ENCODE results near the gene UGGT1.

DNA sequence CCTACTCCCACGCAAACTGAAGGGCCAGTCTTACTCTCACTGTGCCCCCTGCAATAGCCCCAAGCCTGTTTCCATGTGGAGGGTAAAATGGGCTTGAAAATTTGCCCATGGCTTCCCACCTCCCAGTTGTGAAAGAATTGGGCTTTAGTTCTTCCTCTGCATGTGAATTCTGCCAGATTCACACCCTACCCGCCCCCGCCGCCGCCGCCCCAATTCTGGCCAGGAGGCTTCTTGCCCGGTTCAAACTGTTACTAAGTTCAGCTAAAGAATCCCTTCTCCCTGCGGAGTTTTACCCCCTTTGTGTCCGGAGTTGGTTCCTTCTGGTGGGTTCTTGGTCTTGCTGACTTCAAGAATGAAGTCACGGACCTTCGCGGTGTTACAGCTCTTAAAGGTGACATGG is 37.7 kb upstream of the UGGT1 start:
- TF ChIP-seq POLR2A (IDR thresholded peaks at IDR 0.05) (no peak), POLR2AphosphoS5 (IDR thresholded peaks at IDR 0.05) (no peak), CTCF (IDR thresholded peaks at IDR 0.05 in 8 of 11, conservative IDR thresholded peaks at IDR 0.05 in 3 of 11) (no peak)

Data from spleen (tissue), 7 donors.